Prostate gland (tissue), 2 donors: ENCODE data around the gene TGFB2.

ENCODE experiments used
- CTCF ChIP-seq, 4 experiments: fragments of 200-600 bp in 2 of 4; fragments of 450-650 bp in 2 of 4; sonication (generic) in 2 of 4; IDR thresholded peaks; 1 replicate in 3 of 4; 2 replicates in 1 of 4; pipeline ENCODE4 v1.5.1; 2016 to 2019; ENCODE audit warnings: antibody characterized with exemption in 4 of 4, mild to moderate bottlenecking in 2 of 4, moderate library complexity in 2 of 4
- POLR2A ChIP-seq: fragments of 450-650 bp; IDR thresholded peaks from one replicate; pipeline ENCODE4 v1.6.1; 2016; ENCODE audit warnings: antibody characterized with exemption, mild to moderate bottlenecking
- POLR2AphosphoS5 ChIP-seq: sonication (generic); formaldehyde crosslinking; IDR thresholded peaks from one replicate; pipeline ENCODE4 v1.6.1; 2017; ENCODE audit warnings: antibody characterized with exemption

GRCh38 chr1:218394989-218395388 is 49.9 kb downstream of the TGFB2 start:
- TF ChIP-seq CTCF (IDR thresholded peaks at IDR 0.05) (no peak), POLR2AphosphoS5 (no peak), POLR2A (no peak)
